IMR-90 (cell line): ENCODE measurements around the gene SLC66A1.

Experiments
- CHD1 ChIP-seq: IDR thresholded peaks from 2 replicates; pipeline ENCODE4 v1.6.1; 2012; ENCODE audit warnings: low read depth, low read length, improper control_type of control experiment
- CTCF ChIP-seq: conservative IDR thresholded peaks from 2 replicates; pipeline ENCODE4 v1.5.1; 2012; ENCODE audit warnings: mild to moderate bottlenecking, low read depth, low read length, improper control_type of control experiment
- ELK1 ChIP-seq: fragments of 150-350 bp; IDR thresholded peaks from 2 replicates; pipeline ENCODE4 v1.6.1; 2016; ENCODE audit warnings: low read depth, mild to moderate bottlenecking, low read length, moderate library complexity, borderline replicate concordance
- FOS ChIP-seq: fragments of 150-350 bp; IDR thresholded peaks from 2 replicates; pipeline ENCODE4 v1.6.1; 2016; ENCODE audit warnings: low read depth, low read length
- MAFK ChIP-seq: IDR thresholded peaks from 2 replicates; pipeline ENCODE4 v1.6.1; 2012; ENCODE audit warnings: low read depth, low read length, improper control_type of control experiment
- MAZ ChIP-seq: IDR thresholded peaks from 2 replicates; pipeline ENCODE4 v1.6.1; 2012; ENCODE audit warnings: low read depth, mild to moderate bottlenecking, low read length, improper control_type of control experiment, moderate library complexity, borderline replicate concordance
- MXI1 ChIP-seq: IDR thresholded peaks from 2 replicates; pipeline ENCODE4 v1.6.1; 2012; ENCODE audit warnings: low read depth, mild to moderate bottlenecking, low read length, moderate library complexity, borderline replicate concordance
- NFE2L2 ChIP-seq: fragments of 150-350 bp; IDR thresholded peaks from 2 replicates; pipeline ENCODE4 v1.6.1; 2016; ENCODE audit warnings: low read depth, mild to moderate bottlenecking, low read length
- POLR2A ChIP-seq: IDR thresholded peaks from 2 replicates; pipeline ENCODE4 v1.6.1; 2012; ENCODE audit warnings: mild to moderate bottlenecking, low read depth, low read length
- RAD21 ChIP-seq: IDR thresholded peaks from 2 replicates; pipeline ENCODE4 v1.6.1; 2012; ENCODE audit warnings: low read length, improper control_type of control experiment
- RCOR1 ChIP-seq: IDR thresholded peaks from 2 replicates; pipeline ENCODE4 v1.6.1; 2012; ENCODE audit warnings: mild to moderate bottlenecking, low read length, improper control_type of control experiment; ENCODE audit not compliant: insufficient replicate concordance
- RFX5 ChIP-seq: IDR thresholded peaks from 2 replicates; pipeline ENCODE4 v1.8.0; 2012; ENCODE audit warnings: low read depth, mild to moderate bottlenecking, low read length, moderate library complexity
- USF2 ChIP-seq: fragments of 150-350 bp; IDR thresholded peaks from 2 replicates; pipeline ENCODE4 v1.6.1; 2017; ENCODE audit warnings: mild to moderate bottlenecking, antibody characterized with exemption, low read length, low read depth

- TF ChIP-seq CTCF (no peak), RAD21 (no peak), POLR2A (no peak), CHD1 (no peak), RCOR1 (no peak), FOS (no peak), ELK1 (no peak), USF2 (no peak), MAZ (no peak), RFX5 (no peak), NFE2L2 (no peak), MAFK (no peak), MXI1 (no peak)
Observed at GRCh38 chr1:19353596-19353995, 41.5 kb downstream of the SLC66A1 start.
